CMK (cell line): ENCODE measurements around the gene AFF3.

Experiments used
- DNase-seq: peaks from one replicate; pipeline ENCODE4 v3.0.0-alpha.2; 2010; ENCODE audit warnings: low read depth

AFF3 gene

GRCh38 chr2:99631700-99632099 is 510.7 kb downstream of the AFF3 start:
- no peak for DNase-seq

GRCh38 chr2:99629320-99629719 is 513.1 kb downstream of the AFF3 start:
- DNase-seq = no peak

- DNase-seq = no peak
These were observed 516.2 kb downstream of the AFF3 start for GRCh38 chr2:99626158-99626557.

- no peak for DNase-seq
These were observed 517.7 kb downstream of the AFF3 start for GRCh38 chr2:99624677-99625076.

GRCh38 chr2:99623613-99624012 is 518.8 kb downstream of the AFF3 start:
- no peak for DNase-seq

GRCh38 chr2:99623035-99623434 is 519.4 kb downstream of the AFF3 start:
- DNase-seq = no peak

- no peak for DNase-seq
These were observed 519.9 kb downstream of the AFF3 start for GRCh38 chr2:99622534-99622933.

GRCh38 chr2:99621774-99622173 is 520.6 kb downstream of the AFF3 start:
- no peak for DNase-seq

- no peak for DNase-seq
These were observed 521.3 kb downstream of the AFF3 start for GRCh38 chr2:99621106-99621505.

- DNase-seq = no peak
These were observed 523.2 kb downstream of the AFF3 start for GRCh38 chr2:99619151-99619550.

GRCh38 chr2:99618579-99619097 is 523.8 kb downstream of the AFF3 start:
- DNase-seq = no peak

- DNase-seq = no peak
These were observed 524.6 kb downstream of the AFF3 start for GRCh38 chr2:99617811-99618210.

- DNase-seq = no peak
These were observed 527.1 kb downstream of the AFF3 start for GRCh38 chr2:99615247-99615771.

GRCh38 chr2:99613980-99614379 is 528.4 kb downstream of the AFF3 start:
- no peak for DNase-seq

- no peak for DNase-seq
These were observed 530.6 kb downstream of the AFF3 start for GRCh38 chr2:99611786-99612185.

GRCh38 chr2:99611034-99611433 is 531.4 kb downstream of the AFF3 start:
- no peak for DNase-seq

GRCh38 chr2:99609851-99610381 is 532.5 kb downstream of the AFF3 start:
- DNase-seq = no peak

- DNase-seq = no peak
These were observed 533.5 kb downstream of the AFF3 start for GRCh38 chr2:99608861-99609260.

- no peak for DNase-seq
These were observed 534.4 kb downstream of the AFF3 start for GRCh38 chr2:99607861-99608491.

- no peak for DNase-seq
These were observed 534.9 kb downstream of the AFF3 start for GRCh38 chr2:99607454-99607853.

- no peak for DNase-seq
These were observed 537.4 kb downstream of the AFF3 start for GRCh38 chr2:99605036-99605435.

GRCh38 chr2:99602476-99602875 is 539.9 kb downstream of the AFF3 start:
- no peak for DNase-seq

- DNase-seq = no peak
These were observed 541.3 kb downstream of the AFF3 start for GRCh38 chr2:99600981-99601651.
